Measurements from ENCODE around the gene PSMD8. TPM values are rescaled to one million over a fixed set of nuclear protein-coding genes. Genes with fewer than 3 reads are reported as not detected.

The PSMD8 gene
- total RNA-seq, 1 donor from 2014 or later, result 215 TPM

DNA sequence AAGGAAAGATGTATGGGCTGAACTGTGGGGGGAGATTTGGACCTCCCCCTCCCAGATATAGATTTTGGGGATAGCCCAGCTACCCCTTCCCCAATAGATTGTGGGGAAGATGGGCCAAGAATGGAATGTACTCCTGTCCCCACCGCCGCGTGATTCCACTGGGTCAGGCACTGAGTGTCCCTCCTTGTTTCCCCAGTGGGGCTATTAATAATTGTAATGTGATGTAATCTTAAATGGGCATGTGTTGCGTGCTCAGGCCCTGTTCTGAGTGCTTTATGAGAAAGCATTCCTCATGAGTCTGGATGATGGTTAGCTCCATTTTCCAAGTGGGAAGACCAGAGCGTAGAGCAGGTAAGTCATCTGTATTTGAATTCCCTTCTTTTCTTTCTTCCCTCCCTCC, 1.4 kb downstream of the PSMD8 start:
- TF ChIP-seq, protein P1, sequence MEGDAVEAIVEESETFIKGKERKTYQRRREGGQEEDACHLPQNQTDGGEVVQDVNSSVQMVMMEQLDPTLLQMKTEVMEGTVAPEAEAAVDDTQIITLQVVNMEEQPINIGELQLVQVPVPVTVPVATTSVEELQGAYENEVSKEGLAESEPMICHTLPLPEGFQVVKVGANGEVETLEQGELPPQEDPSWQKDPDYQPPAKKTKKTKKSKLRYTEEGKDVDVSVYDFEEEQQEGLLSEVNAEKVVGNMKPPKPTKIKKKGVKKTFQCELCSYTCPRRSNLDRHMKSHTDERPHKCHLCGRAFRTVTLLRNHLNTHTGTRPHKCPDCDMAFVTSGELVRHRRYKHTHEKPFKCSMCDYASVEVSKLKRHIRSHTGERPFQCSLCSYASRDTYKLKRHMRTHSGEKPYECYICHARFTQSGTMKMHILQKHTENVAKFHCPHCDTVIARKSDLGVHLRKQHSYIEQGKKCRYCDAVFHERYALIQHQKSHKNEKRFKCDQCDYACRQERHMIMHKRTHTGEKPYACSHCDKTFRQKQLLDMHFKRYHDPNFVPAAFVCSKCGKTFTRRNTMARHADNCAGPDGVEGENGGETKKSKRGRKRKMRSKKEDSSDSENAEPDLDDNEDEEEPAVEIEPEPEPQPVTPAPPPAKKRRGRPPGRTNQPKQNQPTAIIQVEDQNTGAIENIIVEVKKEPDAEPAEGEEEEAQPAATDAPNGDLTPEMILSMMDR (IDR thresholded peaks at IDR 0.05; ENCODE audit: insufficient read depth, low read depth, low read length), result no peak
- no peak for TF ChIP-seq EZH2 (IDR thresholded peaks at IDR 0.05; ENCODE audit: insufficient read depth, low read length)
- peak overlapping the region; percentile 98 for H3K9ac ChIP-seq (ENCODE audit: low read length)
- H3K4me3 ChIP-seq (ENCODE audit: insufficient read depth, low read depth, low read length), result peak overlapping the region; percentile 82
- peak overlapping the region; percentile 92 for H3K27ac ChIP-seq (ENCODE audit: low read depth, low read length)
- H3K79me2 ChIP-seq (ENCODE audit: insufficient read depth, low read length), result peaks cover 45% of the 10 kb centered on the region
- H3K36me3 ChIP-seq (ENCODE audit: insufficient read depth, low read length), result peaks cover 7% of the 10 kb centered on the region
- FAIRE-seq, result no peak
- H3K4me3 Mint-ChIP-seq (ENCODE audit: unreplicated experiment), result peak overlapping the region; percentile 100
- H3K27me3 ChIP-seq (ENCODE audit: insufficient read depth, low read length), result no peaks in the 10 kb centered on the region
- no peak for DNase-seq (ENCODE audit: low read depth)
- H4K20me1 ChIP-seq (ENCODE audit: insufficient read depth, low read length), result peaks cover 50% of the 10 kb centered on the region
- peaks cover 4% of the 10 kb centered on the region for H3K36me3 Mint-ChIP-seq (ENCODE audit: low read depth, unreplicated experiment)
- no peaks in the 10 kb centered on the region for H3K9me3 ChIP-seq (ENCODE audit: insufficient read depth, low read depth, low read length)
- H2AFZ ChIP-seq (ENCODE audit: low read depth, low read length), result no peak overlapping the region
- peak overlapping the region; percentile 99 for H3K27ac Mint-ChIP-seq (ENCODE audit: unreplicated experiment)
- peaks cover 8% of the 10 kb centered on the region for H3K4me1 Mint-ChIP-seq (ENCODE audit: low read depth, unreplicated experiment)
- peak overlapping the region; percentile 96 for H3K4me2 ChIP-seq (ENCODE audit: low read length)
- H3K27me3 Mint-ChIP-seq (ENCODE audit: low read depth, unreplicated experiment), result peaks cover 11% of the 10 kb centered on the region
- H3K4me1 ChIP-seq (ENCODE audit: insufficient read depth, low read length), result peaks cover 13% of the 10 kb centered on the region
- peaks cover 2% of the 10 kb centered on the region for H3K9me3 Mint-ChIP-seq (ENCODE audit: unreplicated experiment)

DNA sequence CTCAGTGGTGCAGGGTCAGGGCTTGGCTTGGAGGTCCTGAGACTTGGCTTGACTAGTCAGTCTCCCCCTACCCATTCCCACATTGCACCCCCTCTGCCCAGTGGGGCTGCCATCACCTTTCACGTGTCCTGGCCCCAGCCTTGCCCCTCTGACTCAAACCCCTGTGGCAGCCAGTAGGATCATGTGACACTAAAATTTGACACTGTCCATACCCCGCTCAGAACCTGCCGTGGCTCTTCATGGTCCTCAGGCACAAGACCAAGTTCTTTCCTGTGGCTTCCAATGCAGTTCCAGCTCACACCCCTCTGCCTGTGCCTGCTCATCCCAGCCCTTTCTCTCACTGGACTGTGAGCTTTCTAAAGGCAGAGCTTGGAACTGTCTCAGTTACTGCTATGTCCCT, 2.2 kb downstream of the PSMD8 start:
- H3K27me3 ChIP-seq (ENCODE audit: insufficient read depth, low read length), result no peaks in the 10 kb centered on the region
- peak overlapping the region; percentile 96 for H3K4me2 ChIP-seq (ENCODE audit: low read length)
- H3K36me3 ChIP-seq (ENCODE audit: insufficient read depth, low read length), result peaks cover 14% of the 10 kb centered on the region
- Mint-ChIP-seq H3K9me3 (ENCODE audit: unreplicated experiment) (no peaks in the 10 kb centered on the region), H3K36me3 (ENCODE audit: low read depth, unreplicated experiment) (peaks cover 4% of the 10 kb centered on the region), H3K4me3 (ENCODE audit: unreplicated experiment) (peak overlapping the region; percentile 100), H3K27me3 (ENCODE audit: low read depth, unreplicated experiment) (peaks cover 4% of the 10 kb centered on the region), H3K27ac (ENCODE audit: unreplicated experiment) (no peak overlapping the region), H3K4me1 (ENCODE audit: low read depth, unreplicated experiment) (peaks cover 8% of the 10 kb centered on the region)
- H3K4me1 ChIP-seq (ENCODE audit: insufficient read depth, low read length), result peaks cover 13% of the 10 kb centered on the region
- H3K9me3 ChIP-seq (ENCODE audit: insufficient read depth, low read depth, low read length), result no peaks in the 10 kb centered on the region
- FAIRE-seq, result no peak
- TF ChIP-seq EZH2 (IDR thresholded peaks at IDR 0.05; ENCODE audit: insufficient read depth, low read length), result no peak
- TF ChIP-seq, protein P1 (IDR thresholded peaks at IDR 0.05; ENCODE audit: insufficient read depth, low read depth, low read length), result no peak
- no peak for DNase-seq (ENCODE audit: low read depth)
- peaks cover 58% of the 10 kb centered on the region for H4K20me1 ChIP-seq (ENCODE audit: insufficient read depth, low read length)
- no peak overlapping the region for H3K4me3 ChIP-seq (ENCODE audit: insufficient read depth, low read depth, low read length)
- H3K27ac ChIP-seq (ENCODE audit: low read depth, low read length), result no peak overlapping the region
- no peak overlapping the region for H2AFZ ChIP-seq (ENCODE audit: low read depth, low read length)
- H3K9ac ChIP-seq (ENCODE audit: low read length), result no peak overlapping the region
- peaks cover 45% of the 10 kb centered on the region for H3K79me2 ChIP-seq (ENCODE audit: insufficient read depth, low read length)

DNA sequence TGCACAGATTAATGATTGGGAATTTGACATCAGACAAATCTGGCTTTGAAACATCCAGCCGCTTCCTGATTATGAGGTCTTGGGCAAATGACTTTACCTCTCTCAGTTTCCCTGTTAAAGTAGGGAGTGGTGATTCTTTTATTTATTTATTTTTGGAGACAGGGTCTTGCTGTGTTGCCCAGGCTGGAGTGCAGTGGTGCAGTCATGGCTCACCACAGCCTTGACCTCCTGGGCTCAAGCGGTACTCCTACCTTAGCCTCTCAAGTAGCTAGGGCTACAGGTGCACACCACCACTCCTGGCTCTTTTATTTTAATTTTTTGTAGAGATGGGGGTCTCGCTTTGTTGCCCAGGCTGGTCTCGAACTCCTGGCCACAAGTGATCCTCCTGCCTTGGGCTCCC, 2.7 kb downstream of the PSMD8 start:
- FAIRE-seq (no peak), DNase-seq (ENCODE audit: low read depth) (no peak)
- Histone ChIP-seq H3K4me3 (ENCODE audit: insufficient read depth, low read depth, low read length) (no peak overlapping the region), H3K9ac (ENCODE audit: low read length) (no peak overlapping the region), H3K4me1 (ENCODE audit: insufficient read depth, low read length) (peaks cover 13% of the 10 kb centered on the region), H4K20me1 (ENCODE audit: insufficient read depth, low read length) (peaks cover 63% of the 10 kb centered on the region), H2AFZ (ENCODE audit: low read depth, low read length) (no peak overlapping the region), H3K27me3 (ENCODE audit: insufficient read depth, low read length) (no peaks in the 10 kb centered on the region), H3K27ac (ENCODE audit: low read depth, low read length) (no peak overlapping the region), H3K4me2 (ENCODE audit: low read length) (peak overlapping the region; percentile 96), H3K79me2 (ENCODE audit: insufficient read depth, low read length) (peaks cover 45% of the 10 kb centered on the region), H3K36me3 (ENCODE audit: insufficient read depth, low read length) (peaks cover 19% of the 10 kb centered on the region), H3K9me3 (ENCODE audit: insufficient read depth, low read depth, low read length) (no peaks in the 10 kb centered on the region)
- peak overlapping the region; percentile 100 for H3K4me3 Mint-ChIP-seq (ENCODE audit: unreplicated experiment)
- peak overlapping the region; percentile 47 for H3K27ac Mint-ChIP-seq (ENCODE audit: unreplicated experiment)
- TF ChIP-seq, protein P1 (IDR thresholded peaks at IDR 0.05; ENCODE audit: insufficient read depth, low read depth, low read length), result no peak
- no peak for TF ChIP-seq EZH2 (IDR thresholded peaks at IDR 0.05; ENCODE audit: insufficient read depth, low read length)
- H3K36me3 Mint-ChIP-seq (ENCODE audit: low read depth, unreplicated experiment), result peaks cover 6% of the 10 kb centered on the region
- no peaks in the 10 kb centered on the region for H3K9me3 Mint-ChIP-seq (ENCODE audit: unreplicated experiment)
- H3K27me3 Mint-ChIP-seq (ENCODE audit: low read depth, unreplicated experiment), result no peaks in the 10 kb centered on the region
- peaks cover 8% of the 10 kb centered on the region for H3K4me1 Mint-ChIP-seq (ENCODE audit: low read depth, unreplicated experiment)

Data from astrocyte (in vitro differentiated cells and primary cell).